Spleen (tissue), 11 donors: Measurements from ENCODE around the gene TMEM167B. TPM values are rescaled to one million over a fixed set of nuclear protein-coding genes. Genes with fewer than 3 reads are reported as not detected.
A peak's percentile ranks its signal among the peaks of the same experiment; 100 is the strongest.

Experiments used
- DNase-seq: peaks from one replicate; pipeline ENCODE4 v3.0.0-alpha.2; 2020
- H3K27ac ChIP-seq, 8 donors: fragments of 200-600 bp; sonication (generic) in 7 of 8; 1 replicate in 4 of 8; 2 replicates in 4 of 8; pipeline versions ENCODE4 v1.5.0 to v1.8.0; 2016 to 2021; ENCODE audit warnings: inconsistent platforms in 4 of 8, mild to moderate bottlenecking in 4 of 8, moderate library complexity in 1 of 8
- H3K27me3 ChIP-seq, 7 donors: fragments of 200-600 bp; sonication (generic) in 6 of 7; replicated peaks in 1 of 7; 1 replicate in 4 of 7; 2 replicates in 3 of 7; pipeline versions ENCODE4 v1.5.0 to v1.8.0; 2016 to 2021; ENCODE audit warnings: inconsistent platforms in 3 of 7, mild to moderate bottlenecking in 1 of 7
- H3K36me3 ChIP-seq, 6 donors: fragments of 200-600 bp; sonication (generic) in 5 of 6; 1 replicate in 4 of 6; 2 replicates in 2 of 6; pipeline versions ENCODE4 v1.5.0 to v1.8.0; 2016 to 2021; ENCODE audit warnings: inconsistent platforms in 2 of 6
- H3K4me1 ChIP-seq, 6 donors: fragments of 200-600 bp; sonication (generic) in 5 of 6; 1 replicate in 3 of 6; 2 replicates in 3 of 6; pipeline versions ENCODE4 v1.5.0 to v1.8.0; 2016 to 2021; ENCODE audit warnings: inconsistent platforms in 3 of 6
- H3K4me3 ChIP-seq, 8 donors: fragments of 200-600 bp; sonication (generic) in 7 of 8; 1 replicate in 4 of 8; 2 replicates in 4 of 8; pipeline versions ENCODE4 v1.5.0 to v1.8.0; 2016 to 2021; ENCODE audit warnings: inconsistent platforms in 4 of 8, mild to moderate bottlenecking in 4 of 8, moderate library complexity in 2 of 8
- H3K9me3 ChIP-seq, 8 donors: fragments of 200-600 bp; sonication (generic) in 7 of 8; 1 replicate in 4 of 8; 2 replicates in 4 of 8; pipeline versions ENCODE4 v1.5.0 to v1.8.0; 2016 to 2021; ENCODE audit warnings: inconsistent platforms in 4 of 8
- POLR2A ChIP-seq, 3 donors: fragments of 450-650 bp; IDR thresholded peaks; one replicate each; pipeline ENCODE4 v1.5.1; 2017; ENCODE audit warnings: antibody characterized with exemption in 3 of 3, mild to moderate bottlenecking in 1 of 3
- POLR2AphosphoS5 ChIP-seq, 3 donors: sonication (generic); formaldehyde crosslinking; IDR thresholded peaks; one replicate each; pipeline ENCODE4 v1.5.1; 2017; ENCODE audit warnings: antibody characterized with exemption in 3 of 3
- WGBS, 5 donors: extraction: QIAGEN DNeasy Blood & Tissue Kit in 3 of 5; methylation state at CpG; one replicate each; pipeline versions ENCODE4 v1.1.5 to v1.1.7; 2013 to 2018; 5-methylcytosine and 5-hydroxymethylcytosine counted together
- intact Hi-C: fragments of 100-400 bp; cut with DNase I; formaldehyde crosslinking; loops from one replicate; pipeline ENCODE4 v1.15.0; 2023; ENCODE audit warnings: low total_unique reads
- polyA plus RNA-seq, 3 donors: library from polyadenylated mRNA; stranded (reverse); fragments of 200-250 nt; gene quantifications; one replicate each; pipeline ENCODE4 v1.2.1, GENCODE V29; 2013
- total RNA-seq, 7 donors: library from RNA; depleted of rRNA in 3 of 7; stranded (reverse); fragments of >200 nt in 3 of 7; fragmentation: NEBNext Ultra II Directional in 4 of 7; extraction: Animal tissue kit (Norgen Biotek cat#: 25700) in 4 of 7; gene quantifications; one replicate each; pipeline versions ENCODE4 v1.1.0 to v1.2.1, GENCODE V29; 2016 to 2021
- TF ChIP-seq, protein P1 (sequence below), 11 experiments: fragments of 200-600 bp in 7 of 11; fragments of 450-650 bp in 4 of 11; sonication (generic) in 4 of 11; IDR thresholded peaks in 8 of 11; conservative IDR thresholded peaks in 3 of 11; 1 replicate in 7 of 11; 2 replicates in 4 of 11; pipeline versions ENCODE4 v1.4.0 to v1.8.0; 2016 to 2021; ENCODE audit warnings: antibody characterized with exemption in 11 of 11, inconsistent platforms in 4 of 11, mild to moderate bottlenecking in 1 of 11
- donor health status: healthy with polysubstance abuse.
- donor health status: DM: no; HTN: no; CAD: no; lungs with moderate emphysema.
- donor health status: DM: no; HTN: no; CAD: no.
- donor health status: Bipolar disorder and iron deficiency.
- donor health status: healthy.
- donor health status: DM: no; HTN: no; CAD: no.
- donor health status: DM: yes; HTN: yes; CAD: no.

TMEM167B gene
- total and polyA plus RNA-seq, 10 donors: 19.1 to 48.2 (median 31.4) TPM

DNA sequence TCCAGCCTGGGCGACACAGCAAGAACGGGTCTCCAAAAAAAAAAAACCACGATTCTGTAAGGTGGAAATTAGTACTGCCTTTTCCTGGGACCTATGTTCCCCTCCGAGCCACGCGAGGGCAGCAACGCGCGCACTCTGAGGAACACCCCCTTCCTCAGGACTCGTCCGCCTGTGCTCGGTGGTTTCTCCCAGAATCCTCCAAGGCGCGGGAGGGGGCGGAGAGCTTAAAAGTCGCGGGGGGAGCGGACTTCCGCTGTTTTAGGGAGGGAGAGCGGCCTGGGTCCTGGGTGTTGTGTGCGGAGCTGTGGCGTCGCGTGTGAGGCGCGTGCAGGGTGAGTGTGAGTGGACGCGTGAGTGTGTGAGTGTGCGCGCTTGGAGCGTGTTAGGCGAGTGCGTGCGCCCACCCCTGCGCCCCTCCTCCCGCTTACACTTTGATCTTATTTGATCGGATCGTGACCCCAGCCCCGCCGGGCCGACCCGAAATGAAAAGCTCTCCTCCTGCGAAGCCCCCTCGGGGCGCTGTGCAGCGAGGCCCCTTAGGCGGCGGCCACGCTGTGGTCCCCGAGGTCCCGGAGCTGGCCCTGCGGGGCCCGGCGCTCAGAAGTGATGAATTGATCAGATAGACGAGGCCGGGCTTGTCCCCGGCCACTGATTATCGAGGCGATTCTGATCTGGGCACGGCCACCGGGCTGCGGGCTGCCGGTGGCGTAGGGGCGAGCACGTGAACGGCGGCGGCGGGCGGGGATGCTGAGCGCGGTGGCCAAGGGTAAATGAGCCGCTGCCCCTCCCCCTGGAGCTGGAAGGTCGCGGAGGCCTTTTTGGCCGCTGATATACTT, 9.6 kb downstream of the TMEM167B start:
- intact Hi-C loops: no loop called here
- H3K36me3 ChIP-seq: peaks cover 0 to 35% (median 7%) of the 10 kb centered on the region in 6 donors
- 0 to 1% (median 0%) methylated on average over 63 to 77 of the region's 77 CpGs for WGBS, 5 donors
- peak overlapping the region; percentile 78 to 99 (median 94) for H3K4me3 ChIP-seq
- DNase-seq: peak; percentile 99
- H3K9me3 ChIP-seq: no peaks in the 10 kb centered on the region
- H3K4me1 ChIP-seq: peaks cover 0 to 33% (median 25%) of the 10 kb centered on the region in 6 donors
- no peaks in the 10 kb centered on the region for H3K27me3 ChIP-seq
- H3K27ac ChIP-seq: peak overlapping the region; percentile 96 to 99 (median 98)
- TF ChIP-seq POLR2AphosphoS5 (IDR thresholded peaks at IDR 0.05) (peak; percentile 99), POLR2A (IDR thresholded peaks at IDR 0.05) (peak; percentile 91 to 95 (median 92))
- TF ChIP-seq, protein P1, sequence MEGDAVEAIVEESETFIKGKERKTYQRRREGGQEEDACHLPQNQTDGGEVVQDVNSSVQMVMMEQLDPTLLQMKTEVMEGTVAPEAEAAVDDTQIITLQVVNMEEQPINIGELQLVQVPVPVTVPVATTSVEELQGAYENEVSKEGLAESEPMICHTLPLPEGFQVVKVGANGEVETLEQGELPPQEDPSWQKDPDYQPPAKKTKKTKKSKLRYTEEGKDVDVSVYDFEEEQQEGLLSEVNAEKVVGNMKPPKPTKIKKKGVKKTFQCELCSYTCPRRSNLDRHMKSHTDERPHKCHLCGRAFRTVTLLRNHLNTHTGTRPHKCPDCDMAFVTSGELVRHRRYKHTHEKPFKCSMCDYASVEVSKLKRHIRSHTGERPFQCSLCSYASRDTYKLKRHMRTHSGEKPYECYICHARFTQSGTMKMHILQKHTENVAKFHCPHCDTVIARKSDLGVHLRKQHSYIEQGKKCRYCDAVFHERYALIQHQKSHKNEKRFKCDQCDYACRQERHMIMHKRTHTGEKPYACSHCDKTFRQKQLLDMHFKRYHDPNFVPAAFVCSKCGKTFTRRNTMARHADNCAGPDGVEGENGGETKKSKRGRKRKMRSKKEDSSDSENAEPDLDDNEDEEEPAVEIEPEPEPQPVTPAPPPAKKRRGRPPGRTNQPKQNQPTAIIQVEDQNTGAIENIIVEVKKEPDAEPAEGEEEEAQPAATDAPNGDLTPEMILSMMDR (IDR thresholded peaks at IDR 0.05 in 8 of 11, conservative IDR thresholded peaks at IDR 0.05 in 3 of 11): peak; percentile 80 to 98 (median 92)

DNA sequence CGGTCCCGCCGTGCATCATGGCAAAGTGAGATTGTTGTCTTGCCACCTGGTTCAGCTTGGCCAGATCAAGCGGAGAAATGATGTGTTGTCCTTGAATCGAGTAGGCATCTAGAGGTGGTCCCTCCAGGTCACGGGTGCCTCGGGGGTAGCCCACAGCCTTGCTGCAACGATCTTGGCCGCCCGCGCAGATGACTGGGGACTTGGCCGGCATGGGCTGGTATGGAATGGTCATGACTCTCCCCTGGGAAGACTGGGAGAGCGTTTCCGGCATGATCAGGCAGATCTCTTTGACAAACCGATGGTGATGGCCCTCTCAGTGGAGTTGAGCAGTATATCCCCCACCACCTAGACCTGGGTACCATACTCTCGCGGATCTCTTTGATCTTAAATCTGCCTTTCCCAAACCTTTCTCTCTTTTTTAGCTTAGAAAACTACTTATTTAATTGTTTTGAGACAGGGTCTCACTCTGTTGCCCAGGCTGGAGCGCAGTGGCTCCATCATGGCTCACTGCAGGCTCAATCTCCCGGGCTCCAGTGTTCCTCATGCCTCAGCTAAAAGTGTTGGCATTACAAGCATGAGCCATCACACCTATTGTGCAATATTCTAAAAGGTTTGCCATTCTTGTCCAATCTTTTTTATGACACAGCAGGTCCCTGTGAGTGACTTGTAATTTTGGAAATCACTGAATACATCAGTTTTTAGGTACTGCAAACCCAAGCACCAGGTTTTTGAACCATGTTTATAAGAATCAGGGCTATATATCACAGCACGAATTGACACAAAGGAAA, 14.0 kb downstream of the TMEM167B start:
- intact Hi-C loops: no loop called here
- TF ChIP-seq POLR2A (IDR thresholded peaks at IDR 0.05) (no peak), POLR2AphosphoS5 (IDR thresholded peaks at IDR 0.05) (no peak)
- TF ChIP-seq, protein P1 (IDR thresholded peaks at IDR 0.05 in 8 of 11, conservative IDR thresholded peaks at IDR 0.05 in 3 of 11): no peak
- Histone ChIP-seq H3K4me1 (peaks cover 0 to 26% (median 20%) of the 10 kb centered on the region in 6 donors), H3K36me3 (peaks cover 0 to 12% (median 0%) of the 10 kb centered on the region in 6 donors), H3K27me3 (no peaks in the 10 kb centered on the region), H3K27ac (no peak overlapping the region), H3K9me3 (no peaks in the 10 kb centered on the region), H3K4me3 (no peak overlapping the region)
- WGBS, 5 donors: 90 to 95% (median 94%) methylated on average over 18 to 20 of the region's 20 CpGs
- no peak for DNase-seq

DNA sequence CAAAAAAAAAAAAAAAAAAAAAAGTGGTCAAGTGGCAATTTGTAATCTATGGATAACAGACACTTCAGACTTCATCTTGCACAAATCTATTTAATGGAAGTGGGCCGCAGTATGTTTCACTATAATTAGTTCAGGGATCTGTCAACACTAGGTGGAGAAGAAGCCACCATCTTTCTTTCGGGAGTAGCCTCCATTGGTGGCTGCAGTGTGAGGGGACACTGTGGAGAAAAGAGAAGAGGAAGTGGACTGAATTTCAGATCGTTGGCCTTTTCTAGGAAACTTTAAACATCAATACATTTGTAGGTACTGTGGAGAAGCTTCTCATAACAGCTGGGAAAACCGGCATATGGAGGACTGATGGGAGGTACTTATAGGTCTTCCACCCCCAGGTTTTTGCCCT, 15.3 kb downstream of the TMEM167B start:
- Histone ChIP-seq H3K4me3 (no peak overlapping the region), H3K9me3 (no peaks in the 10 kb centered on the region), H3K27me3 (no peaks in the 10 kb centered on the region), H3K27ac (no peak overlapping the region), H3K36me3 (peaks cover 0 to 12% (median 0%) of the 10 kb centered on the region in 6 donors), H3K4me1 (peaks cover 0 to 19% (median 13%) of the 10 kb centered on the region in 6 donors)
- WGBS, 5 donors: 67 to 77% (median 71%) methylated on average over 4 of the region's 4 CpGs
- DNase-seq: no peak
- TF ChIP-seq POLR2AphosphoS5 (IDR thresholded peaks at IDR 0.05): no peak
- intact Hi-C loops: no loop called here

DNA sequence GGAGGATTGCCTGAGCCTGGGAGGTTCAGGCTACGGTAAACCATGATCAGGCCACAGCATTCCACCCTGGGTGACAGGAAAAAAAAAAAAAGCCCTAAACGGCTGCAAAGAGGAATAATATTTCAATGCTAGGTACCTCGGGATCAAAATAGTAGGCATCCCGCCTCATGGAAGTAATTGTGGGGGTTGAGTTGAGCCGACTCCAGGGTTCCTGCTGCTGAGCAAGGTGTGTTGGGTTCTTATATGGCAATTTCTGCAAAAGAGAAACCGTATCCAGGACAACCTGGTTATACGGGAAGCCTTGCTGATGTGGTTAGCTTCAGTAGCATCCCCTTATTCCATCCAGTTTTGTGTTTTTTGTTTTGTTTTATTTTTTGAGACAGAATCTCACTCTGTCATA, 17.2 kb downstream of the TMEM167B start:
- DNase-seq: no peak
- H3K4me3 ChIP-seq: no peak overlapping the region
- TF ChIP-seq, protein P1 (IDR thresholded peaks at IDR 0.05 in 8 of 11, conservative IDR thresholded peaks at IDR 0.05 in 3 of 11): no peak
- no peak for TF ChIP-seq POLR2AphosphoS5 (IDR thresholded peaks at IDR 0.05)
- no peak for TF ChIP-seq POLR2A (IDR thresholded peaks at IDR 0.05)
- H3K9me3 ChIP-seq: no peaks in the 10 kb centered on the region
- intact Hi-C loops: no loop called here
- H3K27me3 ChIP-seq: no peaks in the 10 kb centered on the region
- peaks cover 0 to 6% (median 0%) of the 10 kb centered on the region in 6 donors for H3K36me3 ChIP-seq
- peaks cover 4 to 18% (median 10%) of the 10 kb centered on the region in 6 donors for H3K4me1 ChIP-seq
- 84 to 92% (median 88%) methylated on average over 7 of the region's 7 CpGs for WGBS, 5 donors
- H3K27ac ChIP-seq: no peak overlapping the region
